Measurements from ENCODE around the gene CASTOR1.

The CASTOR1 gene

GRCh38 chr22:30326255-30326705 lies 37.0 kb upstream of the CASTOR1 start:
- H3K4me1 Mint-ChIP-seq: peaks cover 55% of the 10 kb centered on the region
- peak; percentile 60 for DNase-seq
- H3K27ac Mint-ChIP-seq: peak overlapping the region; percentile 81
- peak overlapping the region; percentile 92 for H3K4me3 Mint-ChIP-seq
- CTCF ChIA-PET: interaction anchor here (1.2 to 7.4 kb wide), 3 partner anchors 11 to 71 kb away, joined by 3 to 62 read pairs (median 3); partner anchors contain the start of gene CASTOR1
- H3K36me3 Mint-ChIP-seq: peaks cover 44% of the 10 kb centered on the region
- peaks cover 4% of the 10 kb centered on the region for H3K9me3 Mint-ChIP-seq
- H3K27me3 Mint-ChIP-seq: no peaks in the 10 kb centered on the region

- no peak for DNase-seq
- CTCF ChIA-PET: interaction anchor here (1.2 to 7.4 kb wide), 3 partner anchors 11 to 70 kb away, joined by 3 to 62 read pairs (median 3); partner anchors contain the start of gene CASTOR1
- peak overlapping the region; percentile 92 for H3K4me3 Mint-ChIP-seq
- peaks cover 59% of the 10 kb centered on the region for H3K4me1 Mint-ChIP-seq
- peaks cover 4% of the 10 kb centered on the region for H3K9me3 Mint-ChIP-seq
- peaks cover 48% of the 10 kb centered on the region for H3K36me3 Mint-ChIP-seq
- peak overlapping the region; percentile 81 for H3K27ac Mint-ChIP-seq
- H3K27me3 Mint-ChIP-seq: no peaks in the 10 kb centered on the region
Observed at GRCh38 chr22:30325724-30326254, 36.5 kb upstream of the CASTOR1 start.

- CTCF ChIA-PET: interaction anchor here (1.1 to 7.4 kb wide), 4 partner anchors 10 to 217 kb away, joined by 3 to 62 read pairs (median 3); partner anchors contain the start of gene CASTOR1
- peaks cover 51% of the 10 kb centered on the region for H3K36me3 Mint-ChIP-seq
- no peak for DNase-seq
Observed at GRCh38 chr22:30325065-30325720, 35.9 kb upstream of the CASTOR1 start.

GRCh38 chr22:30324014-30324730 lies 34.9 kb upstream of the CASTOR1 start:
- Mint-ChIP-seq H3K27ac (peak overlapping the region; percentile 81), H3K4me3 (peak overlapping the region; percentile 92), H3K27me3 (no peaks in the 10 kb centered on the region), H3K9me3 (peaks cover 4% of the 10 kb centered on the region), H3K36me3 (peaks cover 57% of the 10 kb centered on the region), H3K4me1 (peaks cover 75% of the 10 kb centered on the region)
- CTCF ChIA-PET: interaction anchor here (1.1 to 7.4 kb wide), 3 partner anchors 9 to 216 kb away, joined by 3 to 62 read pairs (median 4); partner anchors contain the start of gene CASTOR1
- peak; percentile 74 for DNase-seq

More at GRCh38 chr22:30325065-30325720, 35.9 kb upstream of the CASTOR1 start:
- Mint-ChIP-seq H3K4me3 (peak overlapping the region; percentile 92), H3K27me3 (no peaks in the 10 kb centered on the region), H3K9me3 (peaks cover 4% of the 10 kb centered on the region), H3K4me1 (peaks cover 65% of the 10 kb centered on the region), H3K27ac (peak overlapping the region; percentile 81)

GRCh38 chr22:30323246-30323645 lies 33.9 kb upstream of the CASTOR1 start:
- no peak overlapping the region for H3K27ac Mint-ChIP-seq
- no peaks in the 10 kb centered on the region for H3K27me3 Mint-ChIP-seq
- peaks cover 4% of the 10 kb centered on the region for H3K9me3 Mint-ChIP-seq
- CTCF ChIA-PET: interaction anchor here (1.6 to 7.4 kb wide), 2 partner anchors 8 to 34 kb away, joined by 4 to 62 read pairs; partner anchors contain the start of gene CASTOR1
- peak overlapping the region; percentile 13 for H3K4me3 Mint-ChIP-seq
- peaks cover 83% of the 10 kb centered on the region for H3K4me1 Mint-ChIP-seq
- no peak for DNase-seq
- H3K36me3 Mint-ChIP-seq: peaks cover 66% of the 10 kb centered on the region

- no peak for DNase-seq
- Mint-ChIP-seq H3K9me3 (peaks cover 4% of the 10 kb centered on the region), H3K27ac (no peak overlapping the region), H3K27me3 (no peaks in the 10 kb centered on the region), H3K4me3 (no peak overlapping the region), H3K36me3 (peaks cover 77% of the 10 kb centered on the region), H3K4me1 (peaks cover 87% of the 10 kb centered on the region)
- CTCF ChIA-PET: interaction anchor here (1.9 kb wide), 1 partner anchor 33 kb away, joined by 11 read pairs; no protein-coding TSS in a partner anchor
Observed at GRCh38 chr22:30321461-30321860, 32.2 kb upstream of the CASTOR1 start.

GRCh38 chr22:30320021-30320556 lies 30.8 kb upstream of the CASTOR1 start:
- Mint-ChIP-seq H3K9me3 (peaks cover 4% of the 10 kb centered on the region), H3K36me3 (peaks cover 80% of the 10 kb centered on the region), H3K27ac (no peak overlapping the region), H3K4me1 (peaks cover 91% of the 10 kb centered on the region), H3K27me3 (no peaks in the 10 kb centered on the region), H3K4me3 (no peak overlapping the region)
- no peak for DNase-seq
- CTCF ChIA-PET: interaction anchor here (1.9 kb wide), 1 partner anchor 32 kb away, joined by 11 read pairs; no protein-coding TSS in a partner anchor

- Mint-ChIP-seq H3K36me3 (peaks cover 78% of the 10 kb centered on the region), H3K4me3 (no peak overlapping the region), H3K4me1 (peaks cover 91% of the 10 kb centered on the region), H3K27me3 (no peaks in the 10 kb centered on the region), H3K27ac (peak overlapping the region; percentile 2), H3K9me3 (peaks cover under 1% of the 10 kb centered on the region)
- DNase-seq: no peak
- CTCF ChIA-PET: interaction anchor here (1.3 kb wide), 1 partner anchor 31 kb away, joined by 4 read pairs; no protein-coding TSS in a partner anchor
Observed at GRCh38 chr22:30318799-30319419, 29.6 kb upstream of the CASTOR1 start.

GRCh38 chr22:30317778-30318177 lies 28.5 kb upstream of the CASTOR1 start:
- CTCF ChIA-PET: interaction anchor here (0.7 kb wide), 1 partner anchor 28 kb away, joined by 3 read pairs; the partner anchor contains the start of gene CASTOR1
- Mint-ChIP-seq H3K9me3 (no peaks in the 10 kb centered on the region), H3K36me3 (peaks cover 76% of the 10 kb centered on the region), H3K4me1 (peaks cover 90% of the 10 kb centered on the region), H3K27ac (no peak overlapping the region), H3K4me3 (no peak overlapping the region), H3K27me3 (no peaks in the 10 kb centered on the region)
- DNase-seq: no peak

GRCh38 chr22:30315962-30316576 lies 26.8 kb upstream of the CASTOR1 start:
- no peaks in the 10 kb centered on the region for H3K27me3 Mint-ChIP-seq
- DNase-seq: no peak
- CTCF ChIA-PET: interaction anchor here (2.2 kb wide), 1 partner anchor 28 kb away, joined by 5 read pairs; no protein-coding TSS in a partner anchor
- H3K36me3 Mint-ChIP-seq: peaks cover 80% of the 10 kb centered on the region
- peaks cover 95% of the 10 kb centered on the region for H3K4me1 Mint-ChIP-seq
- no peaks in the 10 kb centered on the region for H3K9me3 Mint-ChIP-seq
- no peak overlapping the region for H3K4me3 Mint-ChIP-seq
- peak overlapping the region; percentile 53 for H3K27ac Mint-ChIP-seq

GRCh38 chr22:30314915-30315314 lies 25.6 kb upstream of the CASTOR1 start:
- peak overlapping the region; percentile 60 for H3K27ac Mint-ChIP-seq
- DNase-seq: no peak
- no peaks in the 10 kb centered on the region for H3K9me3 Mint-ChIP-seq
- H3K4me1 Mint-ChIP-seq: peaks cover 96% of the 10 kb centered on the region
- H3K4me3 Mint-ChIP-seq: no peak overlapping the region
- CTCF ChIA-PET: interaction anchor here (1.3 to 2.2 kb wide), 4 partner anchors 9 to 27 kb away, joined by 3 to 5 read pairs (median 4); no protein-coding TSS in a partner anchor
- peaks cover 77% of the 10 kb centered on the region for H3K36me3 Mint-ChIP-seq
- H3K27me3 Mint-ChIP-seq: no peaks in the 10 kb centered on the region

GRCh38 chr22:30313527-30314363 lies 24.4 kb upstream of the CASTOR1 start:
- H3K4me1 Mint-ChIP-seq: peaks cover 96% of the 10 kb centered on the region
- H3K27me3 Mint-ChIP-seq: no peaks in the 10 kb centered on the region

More at GRCh38 chr22:30313527-30314363, 24.4 kb upstream of the CASTOR1 start:
- Mint-ChIP-seq H3K9me3 (no peaks in the 10 kb centered on the region), H3K4me3 (no peak overlapping the region), H3K27ac (peak overlapping the region; percentile 39), H3K36me3 (peaks cover 69% of the 10 kb centered on the region)
- no peak for DNase-seq
- CTCF ChIA-PET: interaction anchor here (0.7 to 1.6 kb wide), 3 partner anchors 23 to 26 kb away, joined by 3 to 5 read pairs (median 5); partner anchors contain the start of gene CASTOR1
